Measurements from ENCODE around the gene ANKRD24. TPM values are rescaled to one million over a fixed set of nuclear protein-coding genes. Genes with fewer than 3 reads are reported as not detected.
"Not testable (repeated sequence)": the region's sequence is repeated elsewhere in the genome, so short reads cannot be mapped to it uniquely, and the experiment has no call there.

The ANKRD24 gene
- total RNA-seq, 1 donor from 2014 or later = 1.4 TPM

- DNase-seq (ENCODE audit: low spot score) = not testable (repeated sequence)
Observed at GRCh38 chr19:4230237-4230636, 47.7 kb downstream of the ANKRD24 start.

GRCh38 chr19:4231521-4231920 is 49.0 kb downstream of the ANKRD24 start:
- DNase-seq (ENCODE audit: low spot score) = not testable (repeated sequence)

- not testable (repeated sequence) for DNase-seq (ENCODE audit: low spot score)
Observed at GRCh38 chr19:4232139-4232538, 49.6 kb downstream of the ANKRD24 start.

- no peak for DNase-seq (ENCODE audit: low spot score)
Observed at GRCh38 chr19:4232614-4233281, 50.3 kb downstream of the ANKRD24 start.

GRCh38 chr19:4233282-4233853 is 50.9 kb downstream of the ANKRD24 start:
- no peak for DNase-seq (ENCODE audit: low spot score)

GRCh38 chr19:4234142-4234861 is 51.8 kb downstream of the ANKRD24 start:
- no peak for DNase-seq (ENCODE audit: low spot score)

- no peak for DNase-seq (ENCODE audit: low spot score)
Observed at GRCh38 chr19:4234862-4235201, 52.3 kb downstream of the ANKRD24 start.

- not testable (repeated sequence) for DNase-seq (ENCODE audit: low spot score)
Observed at GRCh38 chr19:4237510-4237909, 55.0 kb downstream of the ANKRD24 start.

GRCh38 chr19:4238831-4239230 is 56.3 kb downstream of the ANKRD24 start:
- no peak for DNase-seq (ENCODE audit: low spot score)

- no peak for DNase-seq (ENCODE audit: low spot score)
Observed at GRCh38 chr19:4241824-4242430, 59.4 kb downstream of the ANKRD24 start.

GRCh38 chr19:4245938-4246337 is 63.4 kb downstream of the ANKRD24 start:
- not testable (repeated sequence) for DNase-seq (ENCODE audit: low spot score)

- peak; percentile 98 for DNase-seq (ENCODE audit: low spot score)
Observed at GRCh38 chr19:4246767-4247593, 64.5 kb downstream of the ANKRD24 start, which contains the start of gene YJU2. Gene YJU2 (plus strand): TSS chr19:4247080. CDS start chr19:4247147, 67 bp downstream.

- DNase-seq (ENCODE audit: low spot score) = no peak
Observed at GRCh38 chr19:4256563-4256962, 74.1 kb downstream of the ANKRD24 start.

GRCh38 chr19:4257025-4257424 is 74.5 kb downstream of the ANKRD24 start:
- DNase-seq (ENCODE audit: low spot score) = no peak

- no peak for DNase-seq (ENCODE audit: low spot score)
Observed at GRCh38 chr19:4258181-4258580, 75.7 kb downstream of the ANKRD24 start.

GRCh38 chr19:4260613-4261191 is 78.2 kb downstream of the ANKRD24 start:
- no peak for DNase-seq (ENCODE audit: low spot score)

GRCh38 chr19:4264812-4265211 is 82.3 kb downstream of the ANKRD24 start:
- no peak for DNase-seq (ENCODE audit: low spot score)

GRCh38 chr19:4266253-4267000 is 83.9 kb downstream of the ANKRD24 start:
- no peak for DNase-seq (ENCODE audit: low spot score)

- no peak for DNase-seq (ENCODE audit: low spot score)
Observed at GRCh38 chr19:4267101-4267900, 84.8 kb downstream of the ANKRD24 start.

Data from mesenteric fat pad (tissue), 1 donor.